HG03108 (cell line): Measurements from ENCODE around the gene CHGA.

Experiments used
- ATAC-seq: cut with Tn5 transposase; IDR thresholded peaks from one replicate; pipeline ENCODE4 v1.9.1; 2021; ENCODE audit warnings: moderate library complexity; ENCODE audit not compliant: unreplicated experiment

Gene CHGA

GRCh38 chr14:92922883-92923743 is at the start of gene CHGA:
Gene CHGA (plus strand): TSS chr14:92923150. CDS start chr14:92923360, 210 bp downstream.
- no peak for ATAC-seq

DNA sequence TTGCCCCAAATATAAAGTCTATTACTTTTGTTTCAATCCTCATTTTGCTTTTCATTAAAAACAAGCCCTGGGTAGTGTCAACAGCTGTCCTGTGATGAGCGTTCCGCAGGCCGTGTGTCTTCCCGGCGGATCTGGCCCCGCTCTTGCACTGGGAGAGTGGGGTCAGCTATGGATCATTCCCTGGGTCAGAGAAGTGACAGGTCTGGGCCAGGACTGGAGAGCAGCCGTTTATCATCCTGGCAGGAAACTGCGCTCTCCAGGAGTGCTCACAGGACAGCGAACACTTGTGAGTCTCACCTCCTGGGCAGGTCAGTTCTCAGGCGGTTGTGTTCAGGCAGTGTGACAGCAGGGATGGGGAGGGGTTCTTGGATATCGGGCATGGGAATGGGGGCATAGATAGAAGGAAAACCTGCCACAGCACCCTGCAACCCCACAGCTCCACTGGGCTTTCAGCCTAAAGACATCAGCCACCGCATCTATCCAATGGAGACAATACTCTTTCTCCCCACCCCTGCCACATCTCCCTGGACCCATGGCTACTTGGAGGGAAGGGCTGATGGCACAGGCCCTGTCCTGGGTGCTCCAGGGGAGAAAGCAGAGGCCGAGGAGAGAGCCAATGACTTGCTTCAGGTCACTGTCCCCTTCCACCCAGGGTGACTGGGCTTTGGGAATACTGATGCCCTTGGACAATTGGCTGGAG is 47.8 kb upstream of the CHGA start:
- no peak for ATAC-seq

DNA sequence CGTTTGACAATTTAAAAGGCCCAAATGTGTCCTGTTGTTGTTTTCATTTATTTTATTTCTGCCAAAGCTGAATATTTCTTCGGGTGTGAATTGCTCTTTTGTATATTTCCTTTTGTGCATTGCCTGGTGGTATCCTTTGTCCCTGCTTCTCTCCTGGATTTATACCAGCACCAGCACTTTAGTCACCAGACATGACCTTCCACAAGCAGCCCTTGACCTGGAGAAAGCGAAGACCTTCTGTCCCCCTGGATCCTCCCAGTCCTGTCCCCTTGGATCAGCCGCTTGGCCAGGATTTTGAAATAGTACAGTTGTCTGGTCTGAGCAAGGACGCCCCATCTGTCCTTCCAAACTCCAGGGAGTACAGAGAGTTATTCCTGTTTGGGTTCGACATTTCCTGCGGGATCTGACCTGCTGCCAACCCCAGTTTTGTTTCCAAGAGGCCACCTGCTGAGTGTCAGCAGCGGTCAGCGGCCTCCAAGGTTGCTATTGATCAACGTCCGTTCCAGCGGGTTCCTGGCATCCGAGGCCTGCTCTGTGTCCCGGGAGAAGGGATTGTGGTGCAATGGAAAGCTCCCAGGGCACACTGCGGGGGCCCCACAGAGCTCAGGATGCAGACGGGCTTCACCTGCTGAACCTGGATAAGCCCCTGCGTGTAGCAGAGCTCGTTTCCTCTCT is 45.1 kb upstream of the CHGA start:
- ATAC-seq, result no peak

DNA sequence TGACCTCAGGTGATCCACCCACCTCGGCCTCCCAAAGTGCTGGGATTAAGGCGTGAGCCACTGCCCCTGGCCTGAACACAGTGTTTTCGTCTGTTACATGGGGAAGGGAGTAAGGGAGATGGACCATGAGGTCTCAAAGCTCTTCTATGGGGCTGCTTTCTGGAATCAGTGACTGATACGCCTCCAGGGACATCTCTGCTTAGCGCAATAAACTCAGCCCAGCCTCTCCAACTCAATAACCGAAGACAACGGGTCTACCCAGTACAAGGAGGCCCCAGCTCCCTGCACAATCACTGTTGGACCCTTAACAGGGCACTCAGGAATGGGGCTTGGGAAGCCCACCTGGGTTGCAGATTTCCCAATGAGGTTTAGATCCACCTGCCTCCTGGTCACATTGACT is 42.6 kb upstream of the CHGA start:
- ATAC-seq, result no peak

- ATAC-seq, result no peak
These were observed 42.1 kb upstream of the CHGA start for GRCh38 chr14:92880851-92881250.

- no peak for ATAC-seq
These were observed 39.9 kb upstream of the CHGA start for GRCh38 chr14:92883066-92883465.

DNA sequence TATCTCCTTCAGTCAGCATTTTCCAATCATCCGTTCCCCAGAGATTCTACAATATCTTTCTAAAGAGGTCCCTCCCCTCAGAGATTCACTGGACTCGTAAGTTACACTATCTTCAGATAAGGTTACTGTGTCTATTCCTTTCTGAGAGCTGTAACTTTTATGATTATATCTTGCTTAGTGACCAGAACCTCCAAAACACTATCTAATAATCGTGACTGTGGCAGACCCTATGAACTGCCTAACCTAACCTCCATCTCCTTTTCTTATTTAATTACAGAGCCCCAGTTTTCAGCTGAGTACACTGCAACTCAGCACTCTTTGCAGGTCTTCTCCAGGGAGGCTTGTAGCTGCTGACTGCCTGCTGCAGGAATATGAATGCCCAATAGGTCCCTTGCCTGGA is 38.5 kb upstream of the CHGA start:
- ATAC-seq, result no peak

- ATAC-seq, result no peak
These were observed 37.5 kb upstream of the CHGA start for GRCh38 chr14:92885279-92886061.

DNA sequence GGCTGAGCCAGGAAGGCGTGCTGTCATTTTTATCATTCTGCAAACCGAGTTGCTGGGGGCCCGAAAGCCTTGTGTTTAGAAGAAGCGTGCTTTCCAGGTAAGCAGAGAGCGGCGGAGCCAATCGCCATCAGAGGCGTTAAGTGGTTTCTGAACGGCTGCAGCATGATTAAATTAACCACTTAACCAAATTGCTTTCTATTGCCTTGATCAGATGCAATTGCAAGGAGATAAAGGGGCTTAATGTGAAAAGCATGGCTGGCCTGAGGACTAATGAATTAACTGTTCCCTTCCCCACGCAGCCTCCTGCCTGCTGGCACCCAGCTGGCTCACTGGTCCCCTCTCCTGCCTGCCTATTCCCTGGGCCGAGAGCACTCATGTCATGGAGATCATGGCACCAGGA is 36.6 kb upstream of the CHGA start:
- no peak for ATAC-seq

- ATAC-seq, result no peak
These were observed 35.8 kb upstream of the CHGA start for GRCh38 chr14:92887157-92887556.

DNA sequence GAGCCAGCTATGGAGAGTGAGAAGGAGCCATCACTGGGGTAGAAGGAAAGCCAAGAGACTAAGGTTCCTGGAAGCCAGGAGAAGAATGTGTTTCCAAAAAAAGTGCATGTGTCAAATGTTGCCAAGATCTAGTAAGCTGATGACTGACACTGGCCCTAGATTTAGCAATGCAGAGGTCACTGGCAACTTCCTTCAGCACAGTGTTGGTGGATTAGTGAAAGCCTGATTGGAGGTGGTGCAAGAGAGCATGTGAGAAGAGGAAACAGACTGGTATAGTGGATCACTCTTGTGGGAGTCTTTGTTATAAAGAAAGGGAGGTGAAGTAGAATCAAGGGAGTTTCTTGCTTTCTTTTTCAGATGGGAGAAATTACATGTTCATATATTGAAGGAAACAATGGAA is 34.1 kb upstream of the CHGA start:
- ATAC-seq, result no peak

- ATAC-seq, result no peak
These were observed 31.9 kb upstream of the CHGA start for GRCh38 chr14:92890830-92891588.

- no peak for ATAC-seq
These were observed 30.4 kb upstream of the CHGA start for GRCh38 chr14:92892589-92892988.

- ATAC-seq, result no peak
These were observed 27.5 kb upstream of the CHGA start for GRCh38 chr14:92895352-92895878.

DNA sequence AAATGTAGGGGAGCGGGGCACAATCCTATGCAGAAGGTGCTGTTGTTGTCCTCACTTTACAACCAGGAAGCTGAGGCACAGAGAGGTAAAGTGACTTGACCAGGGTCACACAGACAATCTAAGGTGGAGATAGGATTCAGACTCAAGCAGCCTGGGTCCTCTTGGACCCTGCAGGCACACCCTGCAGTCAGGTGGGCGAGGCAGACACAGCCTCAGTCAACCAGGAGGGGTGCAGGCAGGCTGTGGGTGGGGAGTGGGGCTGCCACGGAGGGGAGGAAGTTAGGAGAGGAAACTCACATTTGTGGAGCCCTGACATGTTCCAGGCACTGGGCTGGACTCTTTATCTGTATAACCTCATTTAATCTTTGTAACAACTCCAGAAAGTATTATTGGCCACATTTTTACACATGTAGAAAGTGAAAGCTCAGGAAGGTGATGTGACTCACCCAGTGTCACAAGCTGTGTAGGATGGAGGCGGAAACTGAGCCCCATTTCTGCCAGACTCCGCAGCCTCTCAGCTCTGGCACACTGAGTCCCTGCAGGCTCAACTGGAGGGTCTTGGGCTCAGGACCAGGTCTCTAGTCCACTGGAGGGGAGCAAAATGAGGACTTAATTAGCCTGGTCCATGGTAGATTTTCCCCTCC is 24.9 kb upstream of the CHGA start:
- no peak for ATAC-seq

DNA sequence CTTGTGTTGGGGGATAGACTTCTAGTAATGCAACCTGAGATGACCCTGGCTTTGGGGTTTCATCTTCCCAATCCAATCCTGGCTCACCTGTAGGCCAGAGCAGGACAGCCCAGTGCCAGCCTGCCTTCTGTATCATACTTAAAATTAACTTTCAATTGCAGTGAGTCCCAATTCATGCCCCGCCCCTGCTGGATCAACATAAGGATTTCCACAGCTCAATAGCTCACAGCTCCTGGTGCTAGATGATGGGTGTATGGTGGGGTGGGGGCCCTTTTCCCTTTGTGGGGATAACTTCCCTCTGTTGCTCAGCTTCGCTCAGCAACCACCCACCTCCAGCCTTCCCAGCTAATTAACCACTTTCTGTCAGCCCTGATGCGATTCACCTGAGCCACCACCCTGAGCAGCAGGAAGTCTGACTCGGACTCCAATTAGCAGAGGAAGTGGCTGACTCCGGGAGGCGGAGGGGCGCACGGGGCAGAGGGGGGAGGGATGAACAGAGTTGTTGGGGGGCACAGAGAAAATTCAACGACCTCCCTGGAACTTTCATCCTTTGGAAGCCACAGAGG is 24.3 kb upstream of the CHGA start:
- no peak for ATAC-seq

GRCh38 chr14:92900660-92901059 is 22.3 kb upstream of the CHGA start:
- no peak for ATAC-seq

DNA sequence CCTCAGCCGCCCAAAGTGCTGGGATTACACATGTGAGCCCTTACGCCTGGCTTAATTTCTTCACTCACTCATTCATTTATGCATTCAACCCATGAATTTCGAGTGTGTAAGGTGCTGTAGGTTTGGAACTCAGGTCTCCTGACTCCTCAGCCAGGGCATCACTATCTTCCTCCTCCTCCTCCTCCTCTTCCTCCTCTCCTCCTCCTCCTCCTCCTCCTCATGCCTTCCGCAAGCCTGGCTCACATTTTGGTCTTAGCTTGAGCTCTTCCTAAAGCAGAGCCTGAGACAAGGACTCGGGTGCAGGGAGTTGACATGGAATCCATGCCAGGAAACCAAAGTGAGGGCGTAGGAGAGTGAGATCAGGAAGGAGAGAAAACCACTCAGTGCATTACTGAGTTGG is 20.8 kb upstream of the CHGA start:
- no peak for ATAC-seq

DNA sequence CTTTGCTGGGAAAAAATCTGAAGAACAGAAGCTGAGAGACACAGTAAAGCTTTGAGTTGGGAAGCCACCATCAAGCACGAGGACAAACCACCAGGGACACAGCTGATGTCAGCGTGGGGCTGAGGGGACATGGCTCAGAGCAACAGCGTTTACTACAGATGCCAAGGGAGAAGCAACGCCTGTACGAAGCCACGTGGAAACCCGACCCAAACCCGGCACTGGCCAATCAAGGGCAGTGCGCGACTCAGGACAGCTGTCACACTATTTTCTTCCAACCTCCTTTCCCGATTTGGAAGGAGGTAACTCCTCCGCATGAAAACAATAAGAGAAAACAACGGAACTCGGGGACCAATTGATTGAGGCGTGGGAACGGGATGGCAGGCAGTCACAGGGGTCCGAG is 20.2 kb upstream of the CHGA start:
- no peak for ATAC-seq
